Fibroblast of lung (primary cell): ENCODE measurements around the gene UBE2Z. TPM values are rescaled to one million over a fixed set of nuclear protein-coding genes. Genes with fewer than 3 reads are reported as not detected.
A peak's percentile ranks its signal among the peaks of the same experiment; 100 is the strongest.

ENCODE experiments used
- DNase-seq, 2 donors: peaks; one replicate each; pipeline versions ENCODE4 v3.0.0 to v3.0.0-alpha.2; 2010; ENCODE audit warnings: low read depth in 2 of 2
- H2AFZ ChIP-seq: 2 replicates; pipeline ENCODE4 v1.5.1; 2012; ENCODE audit warnings: low read length, control low read depth, inconsistent platforms
- H3K27ac ChIP-seq: 2 replicates; pipeline ENCODE4 v1.5.1; 2011; ENCODE audit warnings: low read length, control low read depth; ENCODE audit not compliant: insufficient read depth
- H3K27me3 ChIP-seq: 2 replicates; pipeline ENCODE4 v1.5.1; 2011; ENCODE audit warnings: mild to moderate bottlenecking, low read length; ENCODE audit not compliant: control insufficient read depth, insufficient read depth
- H3K36me3 ChIP-seq: 2 replicates; pipeline ENCODE4 v1.5.1; 2011; ENCODE audit warnings: low read length; ENCODE audit not compliant: control insufficient read depth, insufficient read depth
- H3K4me1 ChIP-seq: 2 replicates; pipeline ENCODE4 v1.5.1; 2011; ENCODE audit warnings: low read length; ENCODE audit not compliant: control insufficient read depth, insufficient read depth; ENCODE audit errors: extremely low read depth
- H3K4me2 ChIP-seq: 2 replicates; pipeline ENCODE4 v1.5.1; 2011; ENCODE audit warnings: low read length, control low read depth; ENCODE audit not compliant: insufficient read depth; ENCODE audit errors: extremely low read depth
- H3K4me3 ChIP-seq, 4 experiments: fragments of 200-600 bp in 1 of 4; sonication (generic) in 1 of 4; replicated peaks in 1 of 4; 2 replicates each; pipeline ENCODE4 v1.5.1; 2011 to 2016; ENCODE audit warnings: low read length in 4 of 4, low read depth in 3 of 4, mild to moderate bottlenecking in 3 of 4, control low read depth in 2 of 4, inconsistent platforms in 1 of 4, mixed read lengths in 1 of 4; ENCODE audit not compliant: insufficient read depth in 1 of 4; ENCODE audit errors: control extremely low read depth in 1 of 4
- H3K79me2 ChIP-seq: 2 replicates; pipeline ENCODE4 v1.5.1; 2012; ENCODE audit warnings: mild to moderate bottlenecking, low read length, inconsistent platforms; ENCODE audit not compliant: control insufficient read depth, insufficient read depth
- H3K9ac ChIP-seq: 2 replicates; pipeline ENCODE4 v1.5.1; 2011; ENCODE audit warnings: mild to moderate bottlenecking, low read length, control low read depth; ENCODE audit not compliant: insufficient read depth
- H3K9me3 ChIP-seq: 2 replicates; pipeline ENCODE4 v1.5.1; 2012; ENCODE audit warnings: low read depth, low read length; ENCODE audit not compliant: control insufficient read depth, insufficient read depth
- H4K20me1 ChIP-seq: 2 replicates; pipeline ENCODE4 v1.5.1; 2011; ENCODE audit warnings: low read length; ENCODE audit not compliant: control insufficient read depth, insufficient read depth; ENCODE audit errors: extremely low read depth
- EZH2 ChIP-seq: IDR thresholded peaks from 2 replicates; pipeline ENCODE4 v1.5.1; 2012; ENCODE audit warnings: low read length, control low read depth, mild to moderate bottlenecking; ENCODE audit errors: missing control alignments
- polyA plus RNA-seq, 2 donors: library from polyadenylated mRNA; depleted of rRNA in 1 of 2; stranded (reverse) in 1 of 2; unstranded in 1 of 2; fragments of >200 nt; gene quantifications; 2 replicates each; pipeline ENCODE4 v1.2.1, GENCODE V29; 2011 to 2012; ENCODE audit warnings: missing spikeins in 1 of 2
- total RNA-seq: library from RNA; depleted of rRNA; stranded (reverse); fragments of >200 nt; gene quantifications from 2 replicates; pipeline ENCODE4 v1.2.1, GENCODE V29; 2014
- TF ChIP-seq, protein P1 (sequence below), 2 donors: IDR thresholded peaks in 1 of 2; conservative IDR thresholded peaks in 1 of 2; 1 replicate in 1 of 2; 2 replicates in 1 of 2; pipeline ENCODE4 v1.5.1; 2011 to 2012; ENCODE audit warnings: low read length in 2 of 2, control low read depth in 1 of 2, inconsistent platforms in 1 of 2, low read depth in 1 of 2, mild to moderate bottlenecking in 1 of 2

UBE2Z gene
- total and polyA plus RNA-seq, 2 donors (not counting 1 experiment from before 2014, with no cell fraction given) = 55.2 to 141 TPM

DNA sequence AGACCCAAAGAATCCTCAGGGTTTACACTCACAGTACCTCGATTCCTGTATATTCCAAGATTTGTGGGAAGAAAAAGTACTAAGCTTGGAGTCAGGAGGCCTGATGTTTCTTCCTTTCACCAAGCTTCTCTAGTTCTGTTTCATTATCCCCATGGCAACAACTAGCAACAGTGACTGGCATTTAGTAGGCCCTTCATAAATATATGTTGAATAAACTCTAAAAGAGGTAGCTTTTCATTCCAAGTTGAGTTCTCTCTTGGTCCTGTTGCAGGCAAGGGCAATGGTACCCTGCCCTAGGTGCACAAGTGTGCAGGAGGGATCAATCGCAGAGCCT, 527 bp upstream of the UBE2Z start:
- Histone ChIP-seq H3K27me3 (no peaks in the 10 kb centered on the region), H3K9ac (peak overlapping the region; percentile 94), H3K36me3 (peaks cover 4% of the 10 kb centered on the region), H3K4me3 (peak overlapping the region; percentile 79 to 89 (median 84)), H3K27ac (peak overlapping the region; percentile 99), H2AFZ (peak overlapping the region; percentile 95), H4K20me1 (peaks cover 2% of the 10 kb centered on the region), H3K9me3 (no peaks in the 10 kb centered on the region), H3K4me1 (peaks cover 8% of the 10 kb centered on the region), H3K4me2 (peak overlapping the region; percentile 98), H3K79me2 (peaks cover 40% of the 10 kb centered on the region)
- peak; percentile 62 to 69 for DNase-seq
- TF ChIP-seq, protein P1, sequence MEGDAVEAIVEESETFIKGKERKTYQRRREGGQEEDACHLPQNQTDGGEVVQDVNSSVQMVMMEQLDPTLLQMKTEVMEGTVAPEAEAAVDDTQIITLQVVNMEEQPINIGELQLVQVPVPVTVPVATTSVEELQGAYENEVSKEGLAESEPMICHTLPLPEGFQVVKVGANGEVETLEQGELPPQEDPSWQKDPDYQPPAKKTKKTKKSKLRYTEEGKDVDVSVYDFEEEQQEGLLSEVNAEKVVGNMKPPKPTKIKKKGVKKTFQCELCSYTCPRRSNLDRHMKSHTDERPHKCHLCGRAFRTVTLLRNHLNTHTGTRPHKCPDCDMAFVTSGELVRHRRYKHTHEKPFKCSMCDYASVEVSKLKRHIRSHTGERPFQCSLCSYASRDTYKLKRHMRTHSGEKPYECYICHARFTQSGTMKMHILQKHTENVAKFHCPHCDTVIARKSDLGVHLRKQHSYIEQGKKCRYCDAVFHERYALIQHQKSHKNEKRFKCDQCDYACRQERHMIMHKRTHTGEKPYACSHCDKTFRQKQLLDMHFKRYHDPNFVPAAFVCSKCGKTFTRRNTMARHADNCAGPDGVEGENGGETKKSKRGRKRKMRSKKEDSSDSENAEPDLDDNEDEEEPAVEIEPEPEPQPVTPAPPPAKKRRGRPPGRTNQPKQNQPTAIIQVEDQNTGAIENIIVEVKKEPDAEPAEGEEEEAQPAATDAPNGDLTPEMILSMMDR (conservative IDR thresholded peaks at IDR 0.05 in 1 of 2, IDR thresholded peaks at IDR 0.05 in 1 of 2; ENCODE audit: low read depth in 1 of 2, low read length in 2 of 2) = no peak
- TF ChIP-seq EZH2 = no peak

DNA sequence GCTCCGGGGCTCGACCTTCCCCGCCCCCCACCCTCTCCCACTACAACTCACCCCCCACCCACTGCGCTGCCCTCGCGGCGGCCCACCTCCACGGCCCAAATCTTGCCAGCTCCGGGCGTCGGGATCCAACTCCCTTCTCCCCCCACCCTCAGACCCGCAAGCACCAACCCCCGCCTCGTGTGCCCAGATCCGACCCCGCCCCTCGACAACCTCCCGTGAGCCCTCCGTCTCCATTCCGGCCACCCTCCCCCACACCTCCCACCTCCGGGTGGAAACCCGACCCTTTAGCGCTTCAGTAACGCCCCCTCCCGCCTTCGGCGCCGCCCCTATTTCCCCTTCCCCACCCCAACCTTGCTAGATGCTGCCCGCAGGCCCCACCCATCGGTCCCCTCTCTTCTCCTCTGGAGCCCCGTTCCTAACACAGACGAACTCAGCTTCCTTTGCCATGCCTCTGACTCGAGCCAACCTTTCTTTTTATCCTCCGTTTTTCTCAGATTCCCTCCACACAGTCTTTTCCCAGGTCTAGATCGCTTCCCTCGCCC, 717 bp downstream of the UBE2Z start:
- H2AFZ ChIP-seq = no peak overlapping the region
- H4K20me1 ChIP-seq = peaks cover 2% of the 10 kb centered on the region
- TF ChIP-seq, protein P1 (conservative IDR thresholded peaks at IDR 0.05 in 1 of 2, IDR thresholded peaks at IDR 0.05 in 1 of 2; ENCODE audit: low read depth in 1 of 2, low read length in 2 of 2) = no peak
- TF ChIP-seq EZH2 = no peak
- H3K4me3 ChIP-seq = peak overlapping the region; percentile 79 to 94 (median 88)
- peaks cover 7% of the 10 kb centered on the region for H3K36me3 ChIP-seq
- peaks cover 8% of the 10 kb centered on the region for H3K4me1 ChIP-seq
- peak overlapping the region; percentile 99 for H3K27ac ChIP-seq
- DNase-seq = peak; percentile 86 to 87
- H3K4me2 ChIP-seq = peak overlapping the region; percentile 87
- peak overlapping the region; percentile 94 for H3K9ac ChIP-seq
- peaks cover 51% of the 10 kb centered on the region for H3K79me2 ChIP-seq
- H3K27me3 ChIP-seq = no peaks in the 10 kb centered on the region
- no peaks in the 10 kb centered on the region for H3K9me3 ChIP-seq

DNA sequence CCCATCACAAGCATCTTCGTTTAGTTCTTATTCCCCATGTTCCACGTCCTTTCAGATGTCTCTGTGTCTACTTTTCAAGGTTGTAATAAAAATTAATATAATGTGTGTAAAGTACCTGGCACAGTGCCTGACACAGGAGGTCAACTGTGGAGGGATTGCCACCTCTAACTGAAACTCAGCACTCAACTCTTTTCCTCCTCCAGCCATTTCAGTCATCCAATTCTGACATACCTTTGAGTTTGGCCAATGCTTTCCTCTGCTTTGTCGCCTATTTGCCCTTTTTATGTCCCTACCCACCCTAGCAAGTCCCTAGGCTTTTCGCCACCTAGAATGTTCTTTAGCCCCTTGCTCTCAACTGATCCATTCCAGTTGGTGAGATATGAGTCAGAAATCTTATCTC, 1.6 kb downstream of the UBE2Z start:
- TF ChIP-seq EZH2 = no peak
- H3K9ac ChIP-seq = no peak overlapping the region
- peaks cover 2% of the 10 kb centered on the region for H4K20me1 ChIP-seq
- H3K4me3 ChIP-seq = peak overlapping the region; percentile 79 to 94 (median 88)
- peaks cover 8% of the 10 kb centered on the region for H3K4me1 ChIP-seq
- DNase-seq = no peak
- H3K4me2 ChIP-seq = peak overlapping the region; percentile 87
- no peaks in the 10 kb centered on the region for H3K27me3 ChIP-seq
- peaks cover 56% of the 10 kb centered on the region for H3K79me2 ChIP-seq
- no peak overlapping the region for H2AFZ ChIP-seq
- H3K9me3 ChIP-seq = no peaks in the 10 kb centered on the region
- H3K36me3 ChIP-seq = peaks cover 7% of the 10 kb centered on the region
- peak overlapping the region; percentile 61 for H3K27ac ChIP-seq
